Mononuclear cell (primary cell): ENCODE results near the gene PRR22. TPM values are rescaled to one million over a fixed set of nuclear protein-coding genes. Genes with fewer than 3 reads are reported as not detected.
"Not testable (repeated sequence)": the region's sequence is repeated elsewhere in the genome, so short reads cannot be mapped to it uniquely, and the experiment has no call there.

Source experiments
- H3K27me3 ChIP-seq: 2 replicates; pipeline ENCODE4 v1.6.0; 2011; ENCODE audit warnings: low read length, control low read depth; ENCODE audit not compliant: insufficient read depth
- H3K4me1 ChIP-seq: 2 replicates; pipeline ENCODE4 v1.5.1; 2011; ENCODE audit warnings: mild to moderate bottlenecking, low read length, control low read depth; ENCODE audit not compliant: insufficient read depth
- H3K4me3 ChIP-seq: 2 replicates; pipeline ENCODE4 v1.5.1; 2011; ENCODE audit warnings: mild to moderate bottlenecking, low read length, moderate library complexity
- H3K9me3 ChIP-seq: 2 replicates; pipeline ENCODE4 v1.5.1; 2011; ENCODE audit warnings: low read depth, mild to moderate bottlenecking, control low read depth, low read length
- total RNA-seq: library from RNA; depleted of rRNA; stranded (reverse); fragments of >200 nt; gene quantifications from one replicate; pipeline ENCODE4 v1.2.3, GENCODE V29; 2012

The PRR22 gene
- total RNA-seq, 1 donor = 0.42 TPM

- no peak overlapping the region for H3K4me3 ChIP-seq
- no peaks in the 10 kb centered on the region for H3K9me3 ChIP-seq
- H3K4me1 ChIP-seq = no peaks in the 10 kb centered on the region
- no peaks in the 10 kb centered on the region for H3K27me3 ChIP-seq
These were observed 16.6 kb downstream of the PRR22 start for GRCh38 chr19:5767949-5768348.

- Histone ChIP-seq H3K9me3 (no peaks in the 10 kb centered on the region), H3K4me3 (no peak overlapping the region), H3K27me3 (no peaks in the 10 kb centered on the region), H3K4me1 (no peaks in the 10 kb centered on the region)
These were observed 19.3 kb downstream of the PRR22 start for GRCh38 chr19:5765220-5765619.

GRCh38 chr19:5762608-5763217 is 21.8 kb downstream of the PRR22 start:
- no peaks in the 10 kb centered on the region for H3K9me3 ChIP-seq
- H3K4me3 ChIP-seq = no peak overlapping the region
- no peaks in the 10 kb centered on the region for H3K27me3 ChIP-seq
- no peaks in the 10 kb centered on the region for H3K4me1 ChIP-seq

- Histone ChIP-seq H3K4me1 (no peaks in the 10 kb centered on the region), H3K9me3 (no peaks in the 10 kb centered on the region), H3K27me3 (no peaks in the 10 kb centered on the region), H3K4me3 (no peak overlapping the region)
These were observed 30.8 kb downstream of the PRR22 start for GRCh38 chr19:5753743-5754142.

- no peak overlapping the region for H3K4me3 ChIP-seq
- H3K27me3 ChIP-seq = no peaks in the 10 kb centered on the region
- no peaks in the 10 kb centered on the region for H3K9me3 ChIP-seq
- no peaks in the 10 kb centered on the region for H3K4me1 ChIP-seq
These were observed 32.8 kb downstream of the PRR22 start for GRCh38 chr19:5751709-5752108.

GRCh38 chr19:5749505-5749904 is 35.0 kb downstream of the PRR22 start:
- Histone ChIP-seq H3K4me3 (no peak overlapping the region), H3K4me1 (no peaks in the 10 kb centered on the region), H3K9me3 (no peaks in the 10 kb centered on the region), H3K27me3 (no peaks in the 10 kb centered on the region)

GRCh38 chr19:5748920-5749319 is 35.6 kb downstream of the PRR22 start:
- H3K27me3 ChIP-seq, H3K9me3 ChIP-seq: not testable (repeated sequence)

GRCh38 chr19:5744999-5745398 is 39.5 kb downstream of the PRR22 start:
- not testable (repeated sequence) for H3K4me1 ChIP-seq, H3K27me3 ChIP-seq, H3K4me3 ChIP-seq, H3K9me3 ChIP-seq

More at GRCh38 chr19:5748920-5749319, 35.6 kb downstream of the PRR22 start:
- not testable (repeated sequence) for H3K4me1 ChIP-seq, H3K4me3 ChIP-seq

- no peaks in the 10 kb centered on the region for H3K27me3 ChIP-seq
- H3K9me3 ChIP-seq = no peaks in the 10 kb centered on the region
- no peaks in the 10 kb centered on the region for H3K4me1 ChIP-seq
- H3K4me3 ChIP-seq = no peak overlapping the region
These were observed 40.9 kb downstream of the PRR22 start for GRCh38 chr19:5743630-5744029.

- Histone ChIP-seq H3K9me3 (no peaks in the 10 kb centered on the region), H3K4me3 (no peak overlapping the region), H3K4me1 (no peaks in the 10 kb centered on the region), H3K27me3 (no peaks in the 10 kb centered on the region)
These were observed 42.5 kb downstream of the PRR22 start for GRCh38 chr19:5742051-5742450.

GRCh38 chr19:5738423-5738822 is 46.1 kb downstream of the PRR22 start:
- Histone ChIP-seq H3K4me1 (no peaks in the 10 kb centered on the region), H3K27me3 (no peaks in the 10 kb centered on the region), H3K4me3 (no peak overlapping the region), H3K9me3 (no peaks in the 10 kb centered on the region)

- H3K9me3 ChIP-seq = not testable (repeated sequence)
These were observed 51.4 kb downstream of the PRR22 start for GRCh38 chr19:5733172-5733571.

More at GRCh38 chr19:5733172-5733571, 51.4 kb downstream of the PRR22 start:
- not testable (repeated sequence) for H3K27me3 ChIP-seq, H3K4me3 ChIP-seq, H3K4me1 ChIP-seq

Other genes starting within 250 kb of the PRR22 start
- gene TINCR, start 216.8 kb downstream of the PRR22 start, total RNA-seq = 0.84 TPM
- gene SAFB2, start 162.0 kb downstream of the PRR22 start, total RNA-seq = 107 TPM
- 140 TPM for gene SAFB, start 161.7 kb downstream of the PRR22 start, total RNA-seq
- 8.5 TPM for gene MICOS13, start 104.2 kb downstream of the PRR22 start, total RNA-seq
- gene HSD11B1L, start 103.7 kb downstream of the PRR22 start, total RNA-seq = 3.5 TPM
- 378 TPM for gene RPL36, start 94.5 kb downstream of the PRR22 start, total RNA-seq
- gene LONP1, start 64.6 kb downstream of the PRR22 start, total RNA-seq = 46.4 TPM
- gene CATSPERD, start 64.1 kb downstream of the PRR22 start, total RNA-seq = not detected
- gene DUS3L, start 6.4 kb upstream of the PRR22 start, total RNA-seq = 42.8 TPM
- gene NRTN, start 20.3 kb upstream of the PRR22 start, total RNA-seq = 0.10 TPM
- not detected for gene FUT6, start 55.0 kb upstream of the PRR22 start, total RNA-seq
- 0.21 TPM for gene FUT3, start 66.7 kb upstream of the PRR22 start, total RNA-seq
- gene FUT5, start 85.8 kb upstream of the PRR22 start, total RNA-seq = 3.8 TPM
- 59.5 TPM for gene NDUFA11, start 119.0 kb upstream of the PRR22 start, total RNA-seq
- gene VMAC, start 120.1 kb upstream of the PRR22 start, total RNA-seq = 18.2 TPM
- 10.6 TPM for gene CAPS, start 129.5 kb upstream of the PRR22 start, total RNA-seq
- 62.9 TPM for gene RANBP3, start 193.4 kb upstream of the PRR22 start, total RNA-seq